HG02970 (cell line): Measurements from ENCODE around the gene TMEM207.

Experiments used
- ATAC-seq: cut with Tn5 transposase; IDR thresholded peaks from one replicate; pipeline ENCODE4 v1.9.1; 2021; ENCODE audit warnings: mild to moderate bottlenecking, moderate library complexity, moderate number of reproducible peaks; ENCODE audit not compliant: unreplicated experiment, low FRiP score

TMEM207 gene

GRCh38 chr3:190388703-190389102, 61.0 kb downstream of the TMEM207 start:
- no peak for ATAC-seq

- ATAC-seq = no peak
Measured at GRCh38 chr3:190387578-190388213, 62.0 kb downstream of the TMEM207 start, which contains the start of gene CLDN16. CLDN16 (plus strand) TSS chr3:190388163; CDS start chr3:190388330, 167 bp downstream.

DNA sequence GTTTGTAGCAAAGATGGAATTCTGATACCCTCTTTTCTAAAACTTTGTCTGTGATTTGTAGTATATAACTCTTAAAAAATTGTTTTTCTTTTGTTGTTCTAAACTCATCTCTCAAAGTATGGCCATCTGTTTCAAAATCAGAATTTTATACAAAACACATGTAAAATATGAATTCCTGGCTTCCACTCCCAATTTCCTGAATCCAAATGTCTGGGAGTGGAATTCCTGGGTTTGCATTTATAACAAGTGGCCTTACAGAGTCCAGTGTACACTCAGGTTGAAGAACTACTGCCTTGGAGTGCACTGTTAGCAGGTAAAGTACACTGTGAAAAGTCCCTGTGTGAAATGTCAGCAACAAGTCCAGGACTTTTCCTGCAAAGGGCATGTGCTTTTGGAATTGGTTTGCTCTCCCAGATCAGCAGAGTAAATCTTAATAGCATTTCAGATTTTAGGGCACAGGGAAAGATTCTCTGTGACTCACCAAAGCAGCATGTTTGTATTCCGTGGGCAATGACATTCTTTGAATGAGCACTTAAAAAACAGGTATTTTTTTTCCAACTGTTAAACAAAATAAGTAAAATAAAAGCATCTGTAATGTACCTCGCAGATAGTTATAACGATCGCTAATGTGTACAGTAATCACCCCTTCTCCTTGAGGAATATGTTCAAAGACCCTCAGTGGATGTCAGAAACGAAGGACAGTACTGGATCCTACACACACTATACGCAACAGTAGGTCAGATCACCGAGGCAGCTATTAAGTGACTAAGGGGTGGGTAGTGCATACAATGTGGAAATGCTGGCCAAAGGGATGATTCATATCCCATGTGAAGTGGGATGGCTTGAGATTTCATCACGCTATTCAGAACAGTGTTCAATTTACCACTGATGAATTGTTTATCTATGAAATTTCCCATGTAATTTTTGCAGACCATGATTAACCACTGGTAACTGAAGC, 63.7 kb downstream of the TMEM207 start:
- ATAC-seq = no peak

GRCh38 chr3:190384309-190384756, 65.4 kb downstream of the TMEM207 start:
- peak; percentile 64 for ATAC-seq

- ATAC-seq = no peak
Measured at GRCh38 chr3:190382082-190382481, 67.6 kb downstream of the TMEM207 start.

DNA sequence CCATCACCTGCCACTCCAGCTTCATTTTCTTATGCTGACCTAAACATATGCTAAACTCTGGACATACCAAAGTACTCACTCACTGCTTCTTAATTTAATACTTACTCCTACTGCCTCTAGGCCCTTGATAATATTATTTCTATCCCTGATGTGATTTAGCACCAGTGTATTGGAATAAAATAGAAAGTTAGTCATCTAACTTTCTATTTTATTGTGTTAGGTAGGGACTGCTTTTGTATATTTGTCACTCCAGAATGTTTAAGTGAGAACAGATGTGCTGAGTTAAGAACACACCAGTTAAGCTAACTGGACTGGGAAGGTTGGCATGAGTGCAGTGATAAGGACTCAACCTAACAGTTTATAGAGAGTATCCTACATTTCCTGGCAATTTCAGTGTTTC, 68.3 kb downstream of the TMEM207 start:
- no peak for ATAC-seq

GRCh38 chr3:190380184-190380583, 69.5 kb downstream of the TMEM207 start:
- no peak for ATAC-seq
